ENCODE results near the gene THSD4.
"Not testable (repeated sequence)": the region's sequence is repeated elsewhere in the genome, so short reads cannot be mapped to it uniquely, and the experiment has no call there.

The THSD4 gene

GRCh38 chr15:71301958-71302621 lies 186.8 kb downstream of the THSD4 start:
- no peak for DNase-seq

DNA sequence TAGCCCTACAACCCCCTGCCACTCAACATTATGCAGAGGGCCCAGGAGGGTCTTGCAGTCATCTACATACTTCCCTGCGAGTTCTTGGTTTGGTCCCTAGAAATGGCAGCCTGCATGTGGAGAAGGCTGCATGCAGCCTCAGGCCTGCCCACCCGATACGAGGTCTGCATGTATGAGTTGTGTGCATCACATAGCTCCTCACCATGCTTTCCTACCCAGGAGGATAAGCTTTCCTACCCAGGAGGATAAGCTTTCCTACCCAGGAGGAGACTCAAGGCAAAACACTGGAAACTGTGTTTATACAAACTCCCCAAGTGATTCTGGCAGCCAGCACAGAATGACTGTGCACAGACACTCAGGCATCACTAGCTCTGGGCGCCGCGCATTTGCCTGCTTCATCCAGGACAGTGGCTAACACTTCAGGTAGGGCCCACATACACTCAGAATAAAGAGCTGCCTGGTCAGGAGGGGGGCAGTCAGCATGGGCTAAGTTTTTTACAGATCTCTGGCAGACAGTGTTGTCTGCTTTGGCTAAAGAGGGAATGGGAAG lies 187.7 kb downstream of the THSD4 start:
- DNase-seq = no peak

DNA sequence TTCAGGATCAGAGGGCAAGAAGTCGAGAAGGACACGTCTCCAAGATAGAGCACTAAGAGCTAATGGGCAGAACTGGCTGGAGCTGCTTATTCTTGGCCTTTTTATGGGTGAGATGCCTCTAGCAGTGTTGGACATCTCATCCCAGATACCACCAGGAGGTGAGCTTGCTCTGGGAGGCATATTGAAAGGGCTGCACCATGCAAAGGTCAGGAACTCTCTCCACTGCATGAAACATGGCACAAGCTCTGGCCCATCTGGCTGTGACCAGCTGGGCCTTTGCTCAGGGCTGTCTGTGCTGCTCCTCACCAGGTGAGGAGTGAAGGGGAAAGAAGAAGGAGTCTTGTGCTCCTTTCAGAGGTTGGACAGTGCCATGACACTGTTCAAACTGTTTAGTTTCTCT lies 188.7 kb downstream of the THSD4 start:
- DNase-seq = no peak

DNA sequence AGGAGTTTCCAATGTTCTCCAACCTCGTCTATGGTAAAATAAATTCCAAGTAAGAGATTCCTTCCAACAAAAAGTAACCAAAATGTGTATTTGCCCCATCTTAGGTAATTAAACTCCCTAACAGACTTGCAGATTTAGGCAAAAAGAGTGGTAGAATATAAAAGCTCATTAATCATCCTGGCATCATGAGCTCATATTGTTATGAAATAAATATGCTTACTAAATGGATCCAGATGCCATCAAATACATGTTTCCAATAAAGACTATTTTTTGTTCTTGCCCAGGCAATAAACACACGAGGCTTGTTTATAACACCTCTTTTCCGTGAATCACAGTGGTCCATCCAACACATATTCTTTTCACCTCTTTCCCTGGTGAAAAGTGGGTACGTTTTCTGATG lies 189.4 kb downstream of the THSD4 start:
- DNase-seq = no peak

DNA sequence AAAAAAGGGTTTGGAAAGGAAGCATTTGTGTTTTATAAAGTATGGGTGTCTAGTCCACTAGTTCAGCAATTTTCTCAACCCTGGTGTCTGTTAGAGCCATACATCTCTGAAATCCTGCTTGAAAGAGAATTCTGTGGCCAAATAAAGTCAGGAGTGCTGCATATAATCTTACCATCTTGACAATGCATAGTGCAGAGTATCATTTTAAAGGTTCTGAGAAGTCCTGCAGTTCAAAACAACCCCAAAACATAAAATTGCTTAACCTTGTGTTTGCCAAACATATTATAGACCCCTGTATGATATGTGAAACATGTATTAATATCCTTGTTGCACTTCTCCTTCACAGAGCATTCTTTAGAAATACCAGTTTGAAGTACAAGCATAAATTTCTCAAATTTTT lies 191.3 kb downstream of the THSD4 start:
- DNase-seq = no peak

DNA sequence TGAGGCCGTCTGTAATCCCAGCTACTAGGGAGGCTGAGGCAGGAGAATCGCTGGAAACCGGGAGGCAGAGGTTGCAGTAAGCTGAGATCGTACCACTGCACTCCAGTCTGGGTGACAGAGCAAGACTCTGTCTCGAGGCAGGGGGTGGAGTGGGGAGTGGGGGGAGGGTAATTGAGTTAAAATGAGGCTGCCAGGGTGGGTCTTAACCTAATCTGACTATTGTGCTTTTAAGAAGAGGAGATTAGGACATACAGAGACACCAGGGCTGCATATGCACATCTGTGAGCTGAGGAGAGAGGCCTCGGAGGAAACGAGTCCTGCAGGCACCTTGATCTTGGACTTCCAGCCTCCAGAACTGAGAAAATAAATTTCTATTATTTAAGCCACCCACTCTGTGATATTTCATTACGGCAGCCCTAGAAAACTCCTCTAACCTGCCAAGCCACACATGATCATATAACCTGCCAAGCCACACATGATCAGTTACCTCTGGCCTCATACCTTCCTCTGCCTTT lies 197.0 kb downstream of the THSD4 start:
- no peak for DNase-seq

- DNase-seq = no peak
Measured at GRCh38 chr15:71312731-71313460, 197.6 kb downstream of the THSD4 start.

GRCh38 chr15:71313806-71314205 lies 198.5 kb downstream of the THSD4 start:
- DNase-seq = no peak

GRCh38 chr15:71314956-71315537 lies 199.8 kb downstream of the THSD4 start:
- no peak for DNase-seq

- no peak for DNase-seq
Measured at GRCh38 chr15:71316911-71317310, 201.6 kb downstream of the THSD4 start.

GRCh38 chr15:71319424-71319823 lies 204.2 kb downstream of the THSD4 start:
- not testable (repeated sequence) for DNase-seq

DNA sequence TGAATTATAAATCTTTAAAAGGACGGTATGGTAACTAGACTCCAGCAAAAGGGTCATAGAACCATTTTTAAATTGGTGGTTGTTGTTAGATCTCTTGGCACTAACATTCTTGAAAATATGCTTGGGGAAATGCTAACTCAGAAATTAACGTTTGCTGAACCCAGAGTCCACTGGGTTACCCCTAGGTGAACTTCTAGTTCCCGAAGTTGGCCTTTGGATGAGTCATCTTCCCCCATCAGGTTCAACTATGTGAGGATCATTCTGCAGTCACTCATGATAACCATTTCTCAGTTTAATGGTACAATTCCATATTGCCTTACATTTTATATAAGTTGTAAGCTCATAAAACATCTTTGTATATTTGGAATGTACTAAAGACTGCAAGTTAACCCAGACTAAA lies 204.7 kb downstream of the THSD4 start:
- no peak for DNase-seq

DNA sequence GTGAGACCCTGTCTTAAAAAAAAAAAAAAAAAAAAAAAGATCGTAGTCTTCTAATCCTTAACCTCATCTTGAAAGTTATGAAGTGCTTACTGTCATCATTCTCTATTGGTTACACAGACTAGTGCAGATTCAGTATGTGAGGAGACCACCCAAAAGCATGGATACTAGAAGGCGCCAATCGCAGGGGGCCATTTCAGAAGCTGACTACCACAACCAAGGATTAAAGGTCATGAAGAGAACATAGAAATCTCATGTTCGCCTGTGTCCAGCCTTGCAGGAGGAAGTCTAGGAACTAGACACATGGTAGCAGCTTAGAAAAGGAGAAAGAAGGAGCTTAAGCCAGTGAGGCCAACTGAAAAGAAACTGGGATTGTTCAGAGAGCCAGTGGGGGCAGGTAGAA lies 207.8 kb downstream of the THSD4 start:
- no peak for DNase-seq

GRCh38 chr15:71323584-71323983 lies 208.3 kb downstream of the THSD4 start:
- DNase-seq = no peak

- DNase-seq = no peak
Measured at GRCh38 chr15:71325481-71325880, 210.2 kb downstream of the THSD4 start.

DNA sequence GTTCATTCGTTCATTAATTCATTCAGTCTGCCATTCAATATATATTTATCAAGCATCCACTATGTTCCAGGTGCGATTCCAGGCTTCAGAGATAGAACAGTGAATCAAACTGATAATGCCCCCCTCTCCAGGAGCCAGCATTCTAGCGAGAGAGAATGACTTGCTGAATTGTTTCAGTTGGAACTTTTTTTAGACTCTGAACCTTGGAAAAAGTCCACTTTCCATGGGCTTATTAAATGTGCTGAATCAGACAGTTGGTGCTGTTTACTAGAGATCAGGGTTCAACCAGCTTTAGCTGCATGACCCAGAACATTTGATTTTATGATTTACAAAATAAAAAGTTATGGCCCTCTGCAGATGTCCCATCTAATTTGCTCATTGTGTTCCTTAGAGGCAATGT lies 213.2 kb downstream of the THSD4 start:
- no peak for DNase-seq

- no peak for DNase-seq
Measured at GRCh38 chr15:71329041-71329440, 213.8 kb downstream of the THSD4 start.

GRCh38 chr15:71329497-71330260 lies 214.4 kb downstream of the THSD4 start:
- DNase-seq = no peak

- no peak for DNase-seq
Measured at GRCh38 chr15:71330638-71331162, 215.4 kb downstream of the THSD4 start.

GRCh38 chr15:71331173-71331572 lies 215.9 kb downstream of the THSD4 start:
- DNase-seq = no peak

DNA sequence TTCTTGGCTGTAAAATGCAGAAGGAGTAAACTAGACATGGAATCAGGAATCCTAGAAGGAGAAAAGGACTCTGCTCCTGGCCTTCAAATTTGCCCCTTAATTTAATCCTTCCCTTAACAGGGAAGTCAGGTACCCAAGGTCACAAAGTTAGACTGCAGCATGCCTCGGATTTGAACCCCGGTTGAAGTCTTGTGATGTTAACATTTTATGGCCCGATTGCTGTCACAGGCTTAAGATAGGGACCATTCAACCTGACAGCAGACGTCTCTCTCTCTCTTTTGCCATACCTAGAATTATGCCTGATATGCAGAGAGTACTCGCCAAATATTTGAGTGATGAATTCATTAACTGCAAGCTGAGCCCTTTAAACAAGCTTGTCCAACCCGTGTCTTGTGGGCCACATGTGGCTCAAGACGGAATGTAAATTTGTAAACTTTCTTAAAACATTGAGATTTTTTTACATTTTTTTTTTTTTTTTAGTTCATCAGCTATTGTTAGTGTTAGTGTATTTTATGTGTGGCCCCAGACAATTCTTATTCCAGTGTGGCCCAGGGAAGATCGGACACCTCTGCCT lies 217.2 kb downstream of the THSD4 start:
- no peak for DNase-seq

DNA sequence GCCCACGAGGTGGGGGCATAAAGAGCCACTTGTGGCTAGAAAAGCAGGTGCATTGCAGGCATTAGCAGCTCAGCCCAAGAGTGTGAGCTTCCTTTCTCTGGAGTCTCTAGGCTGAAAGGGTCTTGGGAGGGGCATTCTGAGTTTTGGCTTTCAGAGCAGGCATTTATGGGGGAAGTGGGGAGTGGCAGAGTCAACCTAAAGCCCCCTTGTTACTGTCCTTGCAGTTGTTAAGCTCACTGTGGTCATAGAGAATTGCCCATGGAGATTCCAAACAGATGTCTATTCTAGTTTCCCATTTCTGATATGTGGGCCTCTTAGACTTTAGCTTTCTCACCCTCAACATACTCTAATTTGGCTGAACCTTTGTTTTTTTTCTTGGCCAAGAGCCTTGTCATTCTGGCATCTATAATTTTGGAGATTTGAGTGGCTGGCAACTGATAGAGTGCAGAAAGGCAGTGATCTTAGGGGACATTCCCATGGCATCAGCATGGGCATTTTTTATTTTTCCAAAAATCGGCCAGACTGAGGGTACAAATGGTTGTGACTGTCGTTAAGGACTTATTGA lies 217.9 kb downstream of the THSD4 start:
- DNase-seq = no peak
